GM12872 (cell line): ENCODE results near the gene KANK3.

Experiments used
- CTCF ChIP-seq: IDR thresholded peaks from 3 replicates; pipeline ENCODE4 v1.5.1; 2011; ENCODE audit warnings: low read depth, mild to moderate bottlenecking, low read length, moderate library complexity; ENCODE audit not compliant: insufficient read depth

Gene KANK3

GRCh38 chr19:8367327-8368001, 24.4 kb upstream of the KANK3 start:
- TF ChIP-seq CTCF: no peak

GRCh38 chr19:8366961-8367326, 23.9 kb upstream of the KANK3 start:
- TF ChIP-seq CTCF: no peak

- no peak for TF ChIP-seq CTCF
These were observed 23.1 kb upstream of the KANK3 start for GRCh38 chr19:8366121-8366581.

GRCh38 chr19:8363803-8364771, 21.0 kb upstream of the KANK3 start, which contains the start of gene ANGPTL4:
Gene ANGPTL4 (plus strand): TSS chr19:8364155. CDS start chr19:8364322, 167 bp downstream.
- no peak for TF ChIP-seq CTCF

GRCh38 chr19:8361921-8362793, 19.1 kb upstream of the KANK3 start:
- TF ChIP-seq CTCF: no peak

GRCh38 chr19:8360196-8360595, 17.1 kb upstream of the KANK3 start:
- no peak for TF ChIP-seq CTCF
